Hepatocyte (in vitro differentiated cells): Measurements from ENCODE around the gene ITGB3. TPM values are rescaled to one million over a fixed set of nuclear protein-coding genes. Genes with fewer than 3 reads are reported as not detected.

ENCODE experiments used
- DNase-seq: peaks from one replicate; pipeline ENCODE4 v3.0.0-alpha.2; 2016; ENCODE audit warnings: low spot score
- H2AFZ ChIP-seq: fragments of 200-600 bp; sonication (generic); 2 replicates; pipeline ENCODE4 v1.6.0; 2016; ENCODE audit warnings: antibody characterized with exemption, mild to moderate bottlenecking
- H3K27ac ChIP-seq: fragments of 200-600 bp; sonication (generic); 2 replicates; pipeline ENCODE4 v1.5.1; 2016; ENCODE audit warnings: mild to moderate bottlenecking
- H3K27me3 ChIP-seq: fragments of 200-600 bp; sonication (generic); 2 replicates; pipeline ENCODE4 v1.6.1; 2016
- H3K36me3 ChIP-seq: fragments of 200-600 bp; sonication (generic); replicated peaks from 2 replicates; pipeline ENCODE4 v1.5.1; 2016; ENCODE audit warnings: low read depth; ENCODE audit not compliant: insufficient read depth
- H3K4me1 ChIP-seq: fragments of 200-600 bp; sonication (generic); 2 replicates; pipeline ENCODE4 v1.5.1; 2016; ENCODE audit warnings: mild to moderate bottlenecking, moderate library complexity; ENCODE audit not compliant: insufficient read depth
- H3K4me2 ChIP-seq: fragments of 200-600 bp; sonication (generic); 2 replicates; pipeline ENCODE4 v1.6.0; 2016
- H3K4me3 ChIP-seq: fragments of 200-600 bp; sonication (generic); 2 replicates; pipeline ENCODE4 v1.5.1; 2016; ENCODE audit warnings: mild to moderate bottlenecking
- H3K79me2 ChIP-seq: fragments of 200-600 bp; sonication (generic); 2 replicates; pipeline ENCODE4 v1.6.0; 2017; ENCODE audit warnings: mild to moderate bottlenecking
- H3K9me2 ChIP-seq: fragments of 200-600 bp; sonication (generic); replicated peaks from 2 replicates; pipeline ENCODE4 v1.6.0; 2017; ENCODE audit warnings: mild to moderate bottlenecking; ENCODE audit not compliant: insufficient read depth
- H3K9me3 ChIP-seq: fragments of 200-600 bp; sonication (generic); 2 replicates; pipeline ENCODE4 v1.5.1; 2016; ENCODE audit warnings: low read depth, mild to moderate bottlenecking
- H4K20me1 ChIP-seq: fragments of 200-600 bp; sonication (generic); 2 replicates; pipeline ENCODE4 v1.6.0; 2016; ENCODE audit warnings: mild to moderate bottlenecking; ENCODE audit not compliant: insufficient read depth, poor library complexity, severe bottlenecking
- EZH2 ChIP-seq: fragments of 200-600 bp; sonication (generic); IDR thresholded peaks from 2 replicates; pipeline ENCODE4 v1.6.1; 2016; ENCODE audit warnings: antibody characterized with exemption, mild to moderate bottlenecking, borderline replicate concordance
- EZH2phosphoT487 ChIP-seq: fragments of 200-600 bp; sonication (generic); IDR thresholded peaks from one replicate; pipeline ENCODE4 v1.6.1; 2018; ENCODE audit warnings: antibody characterized with exemption, mild to moderate bottlenecking, low read depth, moderate library complexity; ENCODE audit not compliant: unreplicated experiment, severe bottlenecking
- WGBS: methylation state at CpG from one replicate; pipeline ENCODE4 v1.1.6; 2016; ENCODE audit warnings: low lambda C conversion rate; ENCODE audit errors: missing lambda C conversion rate; 5-methylcytosine and 5-hydroxymethylcytosine counted together
- polyA plus RNA-seq: library from polyadenylated mRNA; unstranded; fragments of >200 nt; fragmentation: Nextera tagmentation; extraction: Ambion mirVana; gene quantifications from 2 replicates; pipeline ENCODE4 v1.2.1, GENCODE V29; 2016
- total RNA-seq: library from RNA; depleted of rRNA; stranded (reverse); fragments of >200 nt; gene quantifications from 2 replicates; pipeline ENCODE4 v1.2.3, GENCODE V29; 2014
- TF ChIP-seq, protein P1 (sequence below): fragments of 200-600 bp; sonication (generic); IDR thresholded peaks from 2 replicates; pipeline ENCODE4 v1.5.1; 2016; ENCODE audit warnings: antibody characterized with exemption, mild to moderate bottlenecking; ENCODE audit not compliant: poor library complexity

The ITGB3 gene
- total and polyA plus RNA-seq, 2 experiments from 2014 or later = 0.66 to 1.4 TPM

DNA sequence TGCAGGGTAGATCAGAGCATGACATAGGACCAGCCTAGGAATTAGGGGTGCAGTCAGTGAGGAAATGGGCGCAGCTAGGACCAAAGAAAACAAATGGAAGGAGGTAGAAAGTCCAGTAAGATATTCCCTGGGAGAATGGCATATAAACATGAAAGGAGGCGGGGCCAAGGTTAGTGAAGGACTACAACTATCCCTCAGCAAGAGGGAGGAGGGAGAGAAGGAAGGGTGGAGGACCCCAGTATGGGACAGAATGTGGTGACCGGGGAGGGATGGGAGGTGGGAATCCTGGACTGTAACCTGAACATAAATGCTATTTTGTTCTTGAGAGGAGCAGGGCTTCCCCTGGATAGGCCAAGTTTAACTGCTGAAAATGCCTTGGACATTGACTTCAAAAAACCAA is 22.8 kb downstream of the ITGB3 start:
- H3K9me3 ChIP-seq = no peaks in the 10 kb centered on the region
- H3K4me2 ChIP-seq = no peak overlapping the region
- H4K20me1 ChIP-seq = no peaks in the 10 kb centered on the region
- no peak overlapping the region for H3K4me3 ChIP-seq
- no peak overlapping the region for H2AFZ ChIP-seq
- H3K36me3 ChIP-seq = no peaks in the 10 kb centered on the region
- H3K27me3 ChIP-seq = no peaks in the 10 kb centered on the region
- H3K9me2 ChIP-seq = no peaks in the 10 kb centered on the region
- peaks cover 32% of the 10 kb centered on the region for H3K4me1 ChIP-seq
- no peaks in the 10 kb centered on the region for H3K79me2 ChIP-seq
- WGBS = 96% methylated on average over 3 of the region's 3 CpGs
- DNase-seq = no peak
- peak overlapping the region; percentile 88 for H3K27ac ChIP-seq
- TF ChIP-seq, protein P1, sequence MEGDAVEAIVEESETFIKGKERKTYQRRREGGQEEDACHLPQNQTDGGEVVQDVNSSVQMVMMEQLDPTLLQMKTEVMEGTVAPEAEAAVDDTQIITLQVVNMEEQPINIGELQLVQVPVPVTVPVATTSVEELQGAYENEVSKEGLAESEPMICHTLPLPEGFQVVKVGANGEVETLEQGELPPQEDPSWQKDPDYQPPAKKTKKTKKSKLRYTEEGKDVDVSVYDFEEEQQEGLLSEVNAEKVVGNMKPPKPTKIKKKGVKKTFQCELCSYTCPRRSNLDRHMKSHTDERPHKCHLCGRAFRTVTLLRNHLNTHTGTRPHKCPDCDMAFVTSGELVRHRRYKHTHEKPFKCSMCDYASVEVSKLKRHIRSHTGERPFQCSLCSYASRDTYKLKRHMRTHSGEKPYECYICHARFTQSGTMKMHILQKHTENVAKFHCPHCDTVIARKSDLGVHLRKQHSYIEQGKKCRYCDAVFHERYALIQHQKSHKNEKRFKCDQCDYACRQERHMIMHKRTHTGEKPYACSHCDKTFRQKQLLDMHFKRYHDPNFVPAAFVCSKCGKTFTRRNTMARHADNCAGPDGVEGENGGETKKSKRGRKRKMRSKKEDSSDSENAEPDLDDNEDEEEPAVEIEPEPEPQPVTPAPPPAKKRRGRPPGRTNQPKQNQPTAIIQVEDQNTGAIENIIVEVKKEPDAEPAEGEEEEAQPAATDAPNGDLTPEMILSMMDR = no peak
- no peak for TF ChIP-seq EZH2phosphoT487
- no peak for TF ChIP-seq EZH2

DNA sequence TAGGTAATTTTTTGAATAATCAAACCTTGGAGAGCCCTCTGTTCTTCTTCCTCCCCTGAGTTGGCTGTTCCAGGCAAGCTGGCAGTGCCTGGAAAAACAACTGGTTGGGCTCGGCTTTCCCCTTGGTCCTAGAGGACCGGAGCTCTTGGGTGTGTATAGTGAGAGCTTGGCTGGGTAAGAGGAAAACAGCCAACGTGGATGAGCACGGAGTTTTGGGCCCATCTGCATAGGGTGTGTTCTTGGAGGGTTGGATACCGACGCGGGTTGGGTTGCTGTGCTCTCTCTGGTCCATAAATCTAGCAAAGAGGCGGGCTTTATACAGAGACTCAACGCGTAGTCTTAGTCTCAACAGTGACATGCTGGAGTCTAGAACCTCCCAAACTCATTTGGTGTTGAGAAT is 23.2 kb downstream of the ITGB3 start:
- H3K4me1 ChIP-seq = peaks cover 32% of the 10 kb centered on the region
- TF ChIP-seq EZH2 (no peak), EZH2phosphoT487 (no peak)
- TF ChIP-seq, protein P1 = no peak
- no peaks in the 10 kb centered on the region for H3K9me2 ChIP-seq
- DNase-seq = peak; percentile 61
- WGBS = 48% methylated on average over 10 of the region's 10 CpGs
- H3K27me3 ChIP-seq = no peaks in the 10 kb centered on the region
- no peaks in the 10 kb centered on the region for H3K36me3 ChIP-seq
- no peaks in the 10 kb centered on the region for H3K79me2 ChIP-seq
- H4K20me1 ChIP-seq = no peaks in the 10 kb centered on the region
- H3K27ac ChIP-seq = peak overlapping the region; percentile 88
- H3K4me3 ChIP-seq = no peak overlapping the region
- no peaks in the 10 kb centered on the region for H3K9me3 ChIP-seq
- no peak overlapping the region for H3K4me2 ChIP-seq
- H2AFZ ChIP-seq = no peak overlapping the region

DNA sequence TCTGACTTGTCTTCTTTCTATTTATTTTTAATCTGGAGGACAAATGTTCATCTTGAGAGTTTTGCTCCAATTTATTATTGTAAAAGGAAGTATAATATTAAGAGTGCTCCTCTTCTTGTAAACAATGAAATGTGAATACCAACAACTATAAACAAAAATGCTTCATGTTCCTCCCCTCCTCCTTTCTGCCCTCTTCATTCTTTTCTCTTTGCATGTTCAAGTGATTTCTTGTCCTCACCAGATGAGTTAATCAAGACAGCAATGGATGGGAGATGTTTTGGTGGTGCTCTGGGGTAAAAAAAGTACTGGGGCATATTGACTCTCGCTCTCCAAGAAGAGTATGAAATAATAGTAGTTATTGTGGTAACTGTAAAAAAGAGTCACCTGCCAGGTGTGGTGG is 24.3 kb downstream of the ITGB3 start:
- H3K4me1 ChIP-seq = peaks cover 32% of the 10 kb centered on the region
- TF ChIP-seq, protein P1 = no peak
- TF ChIP-seq EZH2phosphoT487 (no peak), EZH2 (no peak)
- H3K36me3 ChIP-seq = no peaks in the 10 kb centered on the region
- H3K27me3 ChIP-seq = no peaks in the 10 kb centered on the region
- no peaks in the 10 kb centered on the region for H4K20me1 ChIP-seq
- H3K27ac ChIP-seq = peak overlapping the region; percentile 88
- no peak overlapping the region for H2AFZ ChIP-seq
- no peak for DNase-seq
- no peaks in the 10 kb centered on the region for H3K79me2 ChIP-seq
- H3K4me3 ChIP-seq = no peak overlapping the region
- WGBS = 100% methylated on average over 1 of the region's 1 CpG
- H3K9me3 ChIP-seq = no peaks in the 10 kb centered on the region
- H3K4me2 ChIP-seq = no peak overlapping the region
- H3K9me2 ChIP-seq = no peaks in the 10 kb centered on the region

DNA sequence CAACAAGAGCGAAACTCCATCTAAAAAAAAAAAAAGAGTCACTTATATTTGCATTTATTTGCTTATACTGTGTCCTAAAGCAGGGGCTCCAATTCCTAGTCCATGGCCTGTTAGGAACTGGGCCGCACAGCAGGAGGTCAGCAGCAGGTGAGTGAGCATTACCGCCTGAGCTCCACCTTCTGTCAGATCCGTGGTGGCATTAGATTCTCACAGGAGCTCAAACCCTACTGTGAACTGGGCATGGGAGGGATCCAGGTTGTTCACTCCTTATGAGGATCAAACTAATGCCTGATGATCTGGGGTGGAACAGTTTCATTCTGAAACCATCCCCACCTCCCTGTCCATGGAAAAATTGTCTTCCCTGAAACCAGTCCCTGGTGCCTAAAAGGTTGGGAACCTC is 24.9 kb downstream of the ITGB3 start:
- Histone ChIP-seq H3K27me3 (no peaks in the 10 kb centered on the region), H3K4me3 (no peak overlapping the region), H3K4me2 (no peak overlapping the region), H3K36me3 (no peaks in the 10 kb centered on the region), H3K4me1 (peaks cover 32% of the 10 kb centered on the region), H3K9me2 (no peaks in the 10 kb centered on the region), H3K9me3 (no peaks in the 10 kb centered on the region), H3K79me2 (no peaks in the 10 kb centered on the region), H2AFZ (no peak overlapping the region), H4K20me1 (no peaks in the 10 kb centered on the region), H3K27ac (peak overlapping the region; percentile 60)
- 88% methylated on average over 4 of the region's 4 CpGs for WGBS
- TF ChIP-seq EZH2phosphoT487 (no peak), EZH2 (no peak)
- TF ChIP-seq, protein P1 = no peak
- DNase-seq = no peak
